Breast epithelium (tissue), 3 donors: Measurements from ENCODE around the gene PRSS36.

Experiments used
- POLR2A ChIP-seq: fragments of 450-650 bp; IDR thresholded peaks from one replicate; pipeline ENCODE4 v1.6.1; 2016; ENCODE audit warnings: antibody characterized with exemption, mild to moderate bottlenecking, moderate library complexity
- POLR2AphosphoS5 ChIP-seq, 3 donors: sonication (generic); formaldehyde crosslinking; IDR thresholded peaks; one replicate each; pipeline ENCODE4 v1.6.1; 2017; ENCODE audit warnings: antibody characterized with exemption in 3 of 3
- TF ChIP-seq, protein P1 (sequence below), 3 donors: fragments of 450-650 bp; IDR thresholded peaks; one replicate each; pipeline ENCODE4 v1.5.1; 2016 to 2017; ENCODE audit warnings: antibody characterized with exemption in 3 of 3, mild to moderate bottlenecking in 3 of 3, moderate library complexity in 3 of 3

DNA sequence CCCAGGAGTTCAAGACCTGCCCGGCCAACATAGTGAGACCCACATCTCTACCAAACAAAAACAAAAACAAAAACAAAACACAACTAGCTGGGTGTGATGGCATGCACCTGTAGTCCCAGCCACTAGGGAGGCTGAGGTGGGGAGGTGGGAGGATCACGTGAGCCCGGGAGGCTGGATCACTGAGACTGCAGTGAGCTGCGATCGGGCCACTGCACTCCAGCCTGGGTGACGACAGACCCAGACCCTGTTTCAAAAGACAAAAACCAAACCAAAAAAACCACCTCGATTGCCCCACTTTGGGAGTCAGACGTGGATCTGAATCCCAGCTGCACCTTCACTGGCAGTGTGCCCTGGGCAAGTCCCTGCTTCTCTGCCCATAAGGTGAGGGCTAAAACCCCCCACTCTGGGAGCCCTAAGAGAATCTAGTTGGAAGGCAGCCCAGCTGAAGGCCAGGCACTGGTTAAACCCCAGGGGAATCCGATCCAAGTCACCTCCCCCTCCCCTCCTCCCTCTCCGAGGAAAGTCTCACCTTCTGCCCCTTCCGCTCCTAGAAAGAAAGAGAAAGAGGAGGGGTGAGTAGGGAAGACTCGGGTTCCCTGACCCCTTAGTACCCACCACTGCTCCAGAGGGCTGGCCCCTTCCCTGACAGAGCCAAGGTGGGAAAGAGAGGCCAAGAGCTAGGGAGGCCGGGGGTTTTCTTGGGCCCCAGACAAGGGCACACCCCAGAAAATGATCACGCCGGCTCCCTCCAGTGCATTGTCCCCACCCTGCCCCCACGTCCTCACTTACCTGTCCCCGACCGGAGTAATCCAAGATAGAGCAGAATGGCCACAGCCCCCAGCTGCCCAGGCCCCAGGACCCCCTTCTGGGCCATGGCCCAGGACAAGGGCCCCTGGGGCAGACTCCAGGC, 15.0 kb downstream of the PRSS36 start:
- TF ChIP-seq, protein P1, sequence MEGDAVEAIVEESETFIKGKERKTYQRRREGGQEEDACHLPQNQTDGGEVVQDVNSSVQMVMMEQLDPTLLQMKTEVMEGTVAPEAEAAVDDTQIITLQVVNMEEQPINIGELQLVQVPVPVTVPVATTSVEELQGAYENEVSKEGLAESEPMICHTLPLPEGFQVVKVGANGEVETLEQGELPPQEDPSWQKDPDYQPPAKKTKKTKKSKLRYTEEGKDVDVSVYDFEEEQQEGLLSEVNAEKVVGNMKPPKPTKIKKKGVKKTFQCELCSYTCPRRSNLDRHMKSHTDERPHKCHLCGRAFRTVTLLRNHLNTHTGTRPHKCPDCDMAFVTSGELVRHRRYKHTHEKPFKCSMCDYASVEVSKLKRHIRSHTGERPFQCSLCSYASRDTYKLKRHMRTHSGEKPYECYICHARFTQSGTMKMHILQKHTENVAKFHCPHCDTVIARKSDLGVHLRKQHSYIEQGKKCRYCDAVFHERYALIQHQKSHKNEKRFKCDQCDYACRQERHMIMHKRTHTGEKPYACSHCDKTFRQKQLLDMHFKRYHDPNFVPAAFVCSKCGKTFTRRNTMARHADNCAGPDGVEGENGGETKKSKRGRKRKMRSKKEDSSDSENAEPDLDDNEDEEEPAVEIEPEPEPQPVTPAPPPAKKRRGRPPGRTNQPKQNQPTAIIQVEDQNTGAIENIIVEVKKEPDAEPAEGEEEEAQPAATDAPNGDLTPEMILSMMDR (IDR thresholded peaks at IDR 0.05): peak; percentile 22 to 69 (median 53)
- TF ChIP-seq POLR2A (no peak), POLR2AphosphoS5 (IDR thresholded peaks at IDR 0.05) (peak in 1 of 3 donors; percentile 49)
